Measurements from ENCODE around the gene TM4SF18. TPM values are rescaled to one million over a fixed set of nuclear protein-coding genes. Genes with fewer than 3 reads are reported as not detected.

The TM4SF18 gene
- total RNA-seq, 1 experiment from 2014 or later, result 0.34 TPM

DNA sequence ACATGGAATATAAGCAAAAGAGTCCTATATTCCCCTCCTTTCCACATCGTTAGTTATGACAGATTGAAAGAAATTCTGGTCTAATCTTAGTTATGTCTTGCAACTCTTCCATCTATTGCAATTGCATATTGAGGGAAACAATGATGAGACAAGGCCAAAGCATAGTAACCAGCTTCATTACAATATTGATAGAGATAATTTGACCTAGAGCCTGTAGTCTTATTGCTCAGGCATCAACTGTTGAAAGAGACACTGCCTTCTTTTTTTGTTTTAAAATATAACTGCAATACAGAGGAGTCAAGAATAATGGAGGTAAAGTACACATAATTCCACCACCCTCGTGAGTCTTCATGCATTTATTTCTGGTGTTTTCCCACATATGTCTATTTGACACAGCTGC is 2.0 kb downstream of the TM4SF18 start:
- Histone ChIP-seq H2AFZ (ENCODE audit: low read depth, low read length, poor library complexity, severe bottlenecking) (peak overlapping the region; percentile 60), H3K79me2 (ENCODE audit: insufficient read depth, low read length) (no peaks in the 10 kb centered on the region), H3K27me3 (ENCODE audit: insufficient read depth, low read length) (no peaks in the 10 kb centered on the region), H3K9me3 (ENCODE audit: control insufficient read depth in 1 of 2, insufficient read depth in 1 of 2, low read depth in 1 of 2, low read length in 2 of 2) (no peaks in the 10 kb centered on the region), H3K9me2 (ENCODE audit: insufficient read depth) (no peaks in the 10 kb centered on the region), H3K36me3 (ENCODE audit: control insufficient read depth in 1 of 2, insufficient read depth in 2 of 2, low read length in 2 of 2) (no peaks in the 10 kb centered on the region), H4K20me1 (ENCODE audit: insufficient read depth) (no peaks in the 10 kb centered on the region), H3K27ac (ENCODE audit: low read depth, low read length) (no peak overlapping the region), H3K4me1 (ENCODE audit: control insufficient read depth in 1 of 2, insufficient read depth in 2 of 2, low read length in 2 of 2) (peaks cover 0 to 39% of the 10 kb centered on the region in 2 experiments; a peak in 2 of 4 replicates), H3K4me2 (ENCODE audit: low read length) (no peak overlapping the region), H3K4me3 (replicated peaks in 1 of 2; ENCODE audit: low read depth in 1 of 2, low read length in 2 of 2) (no peak overlapping the region), H3K9ac (ENCODE audit: low read length) (no peak overlapping the region)
- ChIA-PET CTCF (interaction anchor here (1.5 kb wide), 1 partner anchor 31 kb away, joined by 5 read pairs; no protein-coding TSS in a partner anchor), POLR2A (no interaction called here), RAD21 (ENCODE audit: low non-redundant PET in 1 of 2, low total read pairs in 2 of 2, uncharacterized antibody in 2 of 2, unreplicated experiment in 2 of 2) (no interaction called here)
- no peak for ATAC-seq
- BruUV-seq (replicated peaks), result no TSS peak
- DNase-seq (ENCODE audit: low read depth, low spot score), result no peak
- no peak for TF ChIP-seq JUND (IDR thresholded peaks at IDR 0.05)
- no peak for TF ChIP-seq ELF1 (IDR thresholded peaks at IDR 0.05; ENCODE audit: borderline replicate concordance, low read depth)
- no peak for TF ChIP-seq ZNF274 (IDR thresholded peaks at IDR 0.05; ENCODE audit: low read depth, low read length)
- no peak for TF ChIP-seq RAD21 (IDR thresholded peaks at IDR 0.05; ENCODE audit: low read depth)
- no peak for TF ChIP-seq YY1 (IDR thresholded peaks at IDR 0.05; ENCODE audit: extremely low read depth, insufficient replicate concordance, low read depth, low read length)
- TF ChIP-seq SRF (IDR thresholded peaks at IDR 0.05; ENCODE audit: low read depth), result no peak
- TF ChIP-seq REST (IDR thresholded peaks at IDR 0.05; ENCODE audit: low read depth), result no peak
- TF ChIP-seq ZFX (IDR thresholded peaks at IDR 0.05), result no peak
- TF ChIP-seq TCF7L2 (IDR thresholded peaks at IDR 0.05; ENCODE audit: borderline replicate concordance, extremely low read depth, insufficient read depth, insufficient read length), result no peak
- no peak for TF ChIP-seq CBX3 (IDR thresholded peaks at IDR 0.05; ENCODE audit: low read depth)
- intact Hi-C loops (cut with micrococcal nuclease), result no loop called here

Measured in HCT116 (cell line).